HL-60 (cell line): ENCODE measurements around the gene ACE.

Experiments used
- DNase-seq, 2 experiments: peaks; one replicate each; pipeline ENCODE4 v3.0.0-alpha.2; 2010 to 2020; ENCODE audit warnings: low read depth in 1 of 2, low spot score in 1 of 2
- H3K27ac ChIP-seq: fragments of 250-450 bp; sonication (Bioruptor Pico); replicated peaks from 2 replicates; pipeline ENCODE4 v1.5.1; 2020; ENCODE audit warnings: mild to moderate bottlenecking, moderate library complexity
- H3K27me3 ChIP-seq: fragments of 250-450 bp; sonication (Bioruptor Pico); 2 replicates; pipeline ENCODE4 v1.5.1; 2021; ENCODE audit warnings: mild to moderate bottlenecking, moderate library complexity; ENCODE audit not compliant: insufficient read depth, poor library complexity, severe bottlenecking
- H3K4me3 ChIP-seq: replicated peaks from 2 replicates; pipeline ENCODE4 v1.5.1; 2011; ENCODE audit warnings: mild to moderate bottlenecking, control low read depth, low read length; ENCODE audit not compliant: insufficient read depth
- GABPA ChIP-seq: IDR thresholded peaks from 2 replicates; pipeline ENCODE4 v1.6.1; 2012; ENCODE audit warnings: low read depth
- POLR2AphosphoS5 ChIP-seq: IDR thresholded peaks from 2 replicates; pipeline ENCODE4 v1.6.1; 2012; ENCODE audit warnings: low read depth
- SPI1 ChIP-seq: IDR thresholded peaks from 2 replicates; pipeline ENCODE4 v1.6.1; 2012; ENCODE audit warnings: low read depth, mild to moderate bottlenecking, borderline replicate concordance
- TF ChIP-seq, protein P1 (sequence below): IDR thresholded peaks from 2 replicates; pipeline ENCODE4 v1.6.1; 2012; ENCODE audit warnings: low read depth; ENCODE audit not compliant: insufficient replicate concordance
- TF ChIP-seq, protein P2 (sequence below): IDR thresholded peaks from one replicate; pipeline ENCODE4 v1.5.1; 2011; ENCODE audit warnings: low read length, control low read depth, inconsistent platforms; ENCODE audit not compliant: insufficient read depth

Gene ACE

GRCh38 chr17:63458478-63458877, 18.4 kb upstream of the ACE start:
- H3K27ac ChIP-seq, result no peak overlapping the region
- TF ChIP-seq GABPA, result no peak
- TF ChIP-seq, protein P1, sequence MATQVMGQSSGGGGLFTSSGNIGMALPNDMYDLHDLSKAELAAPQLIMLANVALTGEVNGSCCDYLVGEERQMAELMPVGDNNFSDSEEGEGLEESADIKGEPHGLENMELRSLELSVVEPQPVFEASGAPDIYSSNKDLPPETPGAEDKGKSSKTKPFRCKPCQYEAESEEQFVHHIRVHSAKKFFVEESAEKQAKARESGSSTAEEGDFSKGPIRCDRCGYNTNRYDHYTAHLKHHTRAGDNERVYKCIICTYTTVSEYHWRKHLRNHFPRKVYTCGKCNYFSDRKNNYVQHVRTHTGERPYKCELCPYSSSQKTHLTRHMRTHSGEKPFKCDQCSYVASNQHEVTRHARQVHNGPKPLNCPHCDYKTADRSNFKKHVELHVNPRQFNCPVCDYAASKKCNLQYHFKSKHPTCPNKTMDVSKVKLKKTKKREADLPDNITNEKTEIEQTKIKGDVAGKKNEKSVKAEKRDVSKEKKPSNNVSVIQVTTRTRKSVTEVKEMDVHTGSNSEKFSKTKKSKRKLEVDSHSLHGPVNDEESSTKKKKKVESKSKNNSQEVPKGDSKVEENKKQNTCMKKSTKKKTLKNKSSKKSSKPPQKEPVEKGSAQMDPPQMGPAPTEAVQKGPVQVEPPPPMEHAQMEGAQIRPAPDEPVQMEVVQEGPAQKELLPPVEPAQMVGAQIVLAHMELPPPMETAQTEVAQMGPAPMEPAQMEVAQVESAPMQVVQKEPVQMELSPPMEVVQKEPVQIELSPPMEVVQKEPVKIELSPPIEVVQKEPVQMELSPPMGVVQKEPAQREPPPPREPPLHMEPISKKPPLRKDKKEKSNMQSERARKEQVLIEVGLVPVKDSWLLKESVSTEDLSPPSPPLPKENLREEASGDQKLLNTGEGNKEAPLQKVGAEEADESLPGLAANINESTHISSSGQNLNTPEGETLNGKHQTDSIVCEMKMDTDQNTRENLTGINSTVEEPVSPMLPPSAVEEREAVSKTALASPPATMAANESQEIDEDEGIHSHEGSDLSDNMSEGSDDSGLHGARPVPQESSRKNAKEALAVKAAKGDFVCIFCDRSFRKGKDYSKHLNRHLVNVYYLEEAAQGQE, result no peak
- no peak for TF ChIP-seq POLR2AphosphoS5
- TF ChIP-seq, protein P2, sequence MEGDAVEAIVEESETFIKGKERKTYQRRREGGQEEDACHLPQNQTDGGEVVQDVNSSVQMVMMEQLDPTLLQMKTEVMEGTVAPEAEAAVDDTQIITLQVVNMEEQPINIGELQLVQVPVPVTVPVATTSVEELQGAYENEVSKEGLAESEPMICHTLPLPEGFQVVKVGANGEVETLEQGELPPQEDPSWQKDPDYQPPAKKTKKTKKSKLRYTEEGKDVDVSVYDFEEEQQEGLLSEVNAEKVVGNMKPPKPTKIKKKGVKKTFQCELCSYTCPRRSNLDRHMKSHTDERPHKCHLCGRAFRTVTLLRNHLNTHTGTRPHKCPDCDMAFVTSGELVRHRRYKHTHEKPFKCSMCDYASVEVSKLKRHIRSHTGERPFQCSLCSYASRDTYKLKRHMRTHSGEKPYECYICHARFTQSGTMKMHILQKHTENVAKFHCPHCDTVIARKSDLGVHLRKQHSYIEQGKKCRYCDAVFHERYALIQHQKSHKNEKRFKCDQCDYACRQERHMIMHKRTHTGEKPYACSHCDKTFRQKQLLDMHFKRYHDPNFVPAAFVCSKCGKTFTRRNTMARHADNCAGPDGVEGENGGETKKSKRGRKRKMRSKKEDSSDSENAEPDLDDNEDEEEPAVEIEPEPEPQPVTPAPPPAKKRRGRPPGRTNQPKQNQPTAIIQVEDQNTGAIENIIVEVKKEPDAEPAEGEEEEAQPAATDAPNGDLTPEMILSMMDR, result no peak
- no peak for TF ChIP-seq SPI1
- H3K27me3 ChIP-seq, result no peaks in the 10 kb centered on the region
- no peak overlapping the region for H3K4me3 ChIP-seq
- no peak for DNase-seq

DNA sequence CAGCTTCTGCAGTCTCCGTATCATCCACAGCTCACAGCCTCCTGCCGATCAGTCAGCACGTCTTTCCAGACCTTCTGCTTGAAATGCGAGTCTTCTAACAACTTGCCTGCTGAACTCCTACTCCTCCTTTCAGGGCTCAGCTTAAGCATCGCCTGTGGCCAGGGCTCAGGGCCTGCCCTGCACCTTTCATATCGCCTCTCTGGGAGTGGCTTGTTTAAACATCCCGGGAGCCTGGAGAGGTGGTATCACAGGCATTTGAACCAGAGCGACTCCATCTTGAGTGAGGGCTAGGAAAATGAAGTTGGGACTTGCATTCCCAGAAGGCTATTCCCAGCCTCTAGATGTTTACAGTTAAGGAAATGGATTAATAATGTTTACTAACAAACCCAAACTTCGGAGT, 16.8 kb upstream of the ACE start:
- TF ChIP-seq, protein P1, result no peak
- TF ChIP-seq SPI1 (no peak), POLR2AphosphoS5 (no peak), GABPA (no peak)
- TF ChIP-seq, protein P2, result no peak
- Histone ChIP-seq H3K27ac (no peak overlapping the region), H3K4me3 (no peak overlapping the region), H3K27me3 (no peaks in the 10 kb centered on the region)
- DNase-seq, result no peak

- H3K27ac ChIP-seq, result no peak overlapping the region
- TF ChIP-seq POLR2AphosphoS5 (no peak), SPI1 (no peak), GABPA (no peak)
- TF ChIP-seq, protein P2, result no peak
- TF ChIP-seq, protein P1, result no peak
- H3K4me3 ChIP-seq, result no peak overlapping the region
- no peak for DNase-seq
- no peaks in the 10 kb centered on the region for H3K27me3 ChIP-seq
Observed at GRCh38 chr17:63463771-63464170, 13.1 kb upstream of the ACE start.
